Breast epithelium (tissue), 4 donors: ENCODE data around the gene PNPLA7. TPM values are rescaled to one million over a fixed set of nuclear protein-coding genes. Genes with fewer than 3 reads are reported as not detected.

Source experiments
- DNase-seq, 2 donors: peaks; one replicate each; pipeline ENCODE4 v3.0.0-alpha.2; 2019; ENCODE audit warnings: low spot score in 2 of 2
- H3K27ac ChIP-seq, 2 donors: fragments of 200-600 bp; sonication (generic) in 1 of 2; one replicate each; pipeline ENCODE4 v1.5.1; 2016 to 2019; ENCODE audit warnings: mild to moderate bottlenecking in 1 of 2
- H3K27me3 ChIP-seq, 2 donors: fragments of 200-600 bp; sonication (generic) in 1 of 2; one replicate each; pipeline versions ENCODE4 v1.5.1 to v1.6.0; 2017 to 2019; ENCODE audit warnings: control low read depth in 1 of 2, mild to moderate bottlenecking in 1 of 2
- H3K36me3 ChIP-seq: fragments of 200-600 bp; one replicate; pipeline ENCODE4 v1.5.1; 2019
- H3K4me1 ChIP-seq, 2 donors: fragments of 200-600 bp; sonication (generic); one replicate each; pipeline ENCODE4 v1.5.1; 2016 to 2019; ENCODE audit warnings: control low read depth in 1 of 2
- H3K4me3 ChIP-seq, 3 donors: fragments of 200-600 bp; sonication (generic); 1 replicate in 2 of 3; 2 replicates in 1 of 3; pipeline ENCODE4 v1.5.1; 2016 to 2019; ENCODE audit warnings: mild to moderate bottlenecking in 3 of 3, moderate library complexity in 2 of 3
- H3K9me3 ChIP-seq, 2 donors: fragments of 200-600 bp; sonication (generic) in 1 of 2; one replicate each; pipeline ENCODE4 v1.5.1; 2016 to 2019; ENCODE audit warnings: control low read depth in 1 of 2
- POLR2A ChIP-seq: fragments of 450-650 bp; IDR thresholded peaks from one replicate; pipeline ENCODE4 v1.6.1; 2016; ENCODE audit warnings: antibody characterized with exemption, mild to moderate bottlenecking, moderate library complexity
- POLR2AphosphoS5 ChIP-seq, 3 donors: sonication (generic); formaldehyde crosslinking; IDR thresholded peaks; one replicate each; pipeline ENCODE4 v1.6.1; 2017; ENCODE audit warnings: antibody characterized with exemption in 3 of 3
- intact Hi-C: fragments of 100-400 bp; cut with DNase I; formaldehyde crosslinking; loops from one replicate; pipeline ENCODE4 v1.15.1; 2023; ENCODE audit warnings: low total_unique reads
- total RNA-seq, 3 donors: library from RNA; depleted of rRNA; stranded (reverse); fragments of >200 nt; gene quantifications; one replicate each; pipeline ENCODE4 v1.1.0, GENCODE V29; 2016
- TF ChIP-seq, protein P1 (sequence below), 3 donors: fragments of 450-650 bp; IDR thresholded peaks; one replicate each; pipeline ENCODE4 v1.5.1; 2016 to 2017; ENCODE audit warnings: antibody characterized with exemption in 3 of 3, mild to moderate bottlenecking in 3 of 3, moderate library complexity in 3 of 3

The PNPLA7 gene
- total RNA-seq, 3 donors from 2014 or later, result 17.3 to 18.7 (median 17.7) TPM

DNA sequence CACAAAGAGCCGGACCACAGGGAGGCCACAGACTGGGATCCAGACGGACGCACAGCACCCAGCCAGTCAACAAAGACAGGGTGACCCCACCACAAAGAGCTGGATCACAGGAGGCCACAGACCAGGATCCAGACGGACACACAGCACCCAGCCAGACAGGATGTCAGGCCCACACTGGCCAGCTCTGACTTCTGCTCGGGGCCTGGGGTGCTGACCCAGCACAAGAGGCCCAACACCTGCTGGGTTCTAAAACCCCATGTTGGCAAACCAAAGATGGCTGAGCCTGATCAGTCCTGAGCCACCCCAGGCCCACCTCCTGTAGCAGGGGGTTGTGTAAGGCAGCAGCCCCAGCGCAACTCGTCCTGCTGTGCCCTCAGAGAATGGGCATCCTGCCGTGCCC is 33.8 kb upstream of the PNPLA7 start:
- Histone ChIP-seq H3K9me3 (no peaks in the 10 kb centered on the region), H3K27ac (no peak overlapping the region), H3K4me1 (peaks cover 1 to 3% of the 10 kb centered on the region in 2 donors), H3K36me3 (no peaks in the 10 kb centered on the region), H3K27me3 (no peaks in the 10 kb centered on the region), H3K4me3 (no peak overlapping the region)
- DNase-seq, result no peak
- intact Hi-C loops, result no loop called here
- TF ChIP-seq POLR2A, result no peak
- TF ChIP-seq POLR2AphosphoS5 (IDR thresholded peaks at IDR 0.05), result no peak
- TF ChIP-seq, protein P1, sequence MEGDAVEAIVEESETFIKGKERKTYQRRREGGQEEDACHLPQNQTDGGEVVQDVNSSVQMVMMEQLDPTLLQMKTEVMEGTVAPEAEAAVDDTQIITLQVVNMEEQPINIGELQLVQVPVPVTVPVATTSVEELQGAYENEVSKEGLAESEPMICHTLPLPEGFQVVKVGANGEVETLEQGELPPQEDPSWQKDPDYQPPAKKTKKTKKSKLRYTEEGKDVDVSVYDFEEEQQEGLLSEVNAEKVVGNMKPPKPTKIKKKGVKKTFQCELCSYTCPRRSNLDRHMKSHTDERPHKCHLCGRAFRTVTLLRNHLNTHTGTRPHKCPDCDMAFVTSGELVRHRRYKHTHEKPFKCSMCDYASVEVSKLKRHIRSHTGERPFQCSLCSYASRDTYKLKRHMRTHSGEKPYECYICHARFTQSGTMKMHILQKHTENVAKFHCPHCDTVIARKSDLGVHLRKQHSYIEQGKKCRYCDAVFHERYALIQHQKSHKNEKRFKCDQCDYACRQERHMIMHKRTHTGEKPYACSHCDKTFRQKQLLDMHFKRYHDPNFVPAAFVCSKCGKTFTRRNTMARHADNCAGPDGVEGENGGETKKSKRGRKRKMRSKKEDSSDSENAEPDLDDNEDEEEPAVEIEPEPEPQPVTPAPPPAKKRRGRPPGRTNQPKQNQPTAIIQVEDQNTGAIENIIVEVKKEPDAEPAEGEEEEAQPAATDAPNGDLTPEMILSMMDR (IDR thresholded peaks at IDR 0.05), result no peak

DNA sequence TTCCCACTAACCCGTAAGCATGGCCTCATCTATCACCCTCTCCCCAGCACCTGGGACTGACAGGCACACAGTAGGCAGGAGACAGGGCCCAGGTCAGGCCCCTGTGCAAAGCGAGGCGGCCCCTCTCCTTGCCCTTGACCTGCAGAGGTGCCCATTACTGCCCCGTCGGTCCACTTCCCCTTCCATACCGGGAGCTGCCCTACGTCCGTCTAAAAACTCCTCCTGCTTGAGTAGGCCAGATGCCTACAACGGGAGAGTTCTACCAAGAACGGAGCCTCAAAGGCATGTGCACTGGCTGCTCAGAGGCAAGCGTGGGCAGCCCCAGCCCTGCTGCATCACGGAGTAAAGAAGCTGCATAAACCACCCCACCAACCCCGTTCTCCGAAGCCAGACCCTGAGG is 33.1 kb upstream of the PNPLA7 start:
- H3K4me3 ChIP-seq, result no peak overlapping the region

DNA sequence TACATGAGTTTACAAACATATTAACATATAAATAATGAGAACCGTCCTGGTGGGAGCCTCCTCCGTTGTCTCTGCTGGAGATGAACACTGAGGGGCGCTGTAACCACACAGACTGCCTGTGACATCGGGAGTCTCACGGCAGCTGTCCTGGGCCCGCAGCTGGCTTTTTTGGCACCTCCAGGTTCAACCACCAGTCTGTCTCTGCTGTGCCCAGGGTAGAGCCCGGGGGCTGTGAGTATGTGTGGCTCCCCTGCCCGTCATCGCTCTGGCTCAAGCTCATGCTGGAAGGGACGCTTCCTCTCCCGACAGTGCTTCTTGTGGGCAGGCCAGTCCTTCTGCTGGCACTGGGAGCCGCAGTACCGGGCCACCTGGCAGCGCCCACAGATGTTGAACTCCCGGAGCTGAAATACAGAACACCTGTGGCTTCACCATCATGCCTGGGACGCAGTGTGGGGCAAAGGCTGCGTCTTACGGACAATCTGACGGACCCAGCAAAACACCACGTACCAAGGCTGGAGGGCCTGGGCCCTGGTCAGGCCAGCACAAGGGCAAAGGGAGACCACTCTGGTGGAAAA is 32.2 kb upstream of the PNPLA7 start:
- no peak for DNase-seq
- Histone ChIP-seq H3K9me3 (no peaks in the 10 kb centered on the region), H3K36me3 (no peaks in the 10 kb centered on the region), H3K4me1 (peaks cover 6 to 8% of the 10 kb centered on the region in 2 donors), H3K27ac (no peak overlapping the region), H3K27me3 (no peaks in the 10 kb centered on the region), H3K4me3 (no peak overlapping the region)
- TF ChIP-seq, protein P1 (IDR thresholded peaks at IDR 0.05), result no peak
- TF ChIP-seq POLR2A (no peak), POLR2AphosphoS5 (IDR thresholded peaks at IDR 0.05) (no peak)
- intact Hi-C loops, result no loop called here

More for the DNA sequence above, 33.1 kb upstream of the PNPLA7 start:
- intact Hi-C loops, result no loop called here
- no peaks in the 10 kb centered on the region for H3K36me3 ChIP-seq
- H3K27me3 ChIP-seq, result no peaks in the 10 kb centered on the region
- no peaks in the 10 kb centered on the region for H3K4me1 ChIP-seq
- H3K9me3 ChIP-seq, result no peaks in the 10 kb centered on the region
- H3K27ac ChIP-seq, result no peak overlapping the region
- TF ChIP-seq POLR2AphosphoS5 (IDR thresholded peaks at IDR 0.05) (no peak), POLR2A (no peak)
- TF ChIP-seq, protein P1 (IDR thresholded peaks at IDR 0.05), result no peak
- no peak for DNase-seq

DNA sequence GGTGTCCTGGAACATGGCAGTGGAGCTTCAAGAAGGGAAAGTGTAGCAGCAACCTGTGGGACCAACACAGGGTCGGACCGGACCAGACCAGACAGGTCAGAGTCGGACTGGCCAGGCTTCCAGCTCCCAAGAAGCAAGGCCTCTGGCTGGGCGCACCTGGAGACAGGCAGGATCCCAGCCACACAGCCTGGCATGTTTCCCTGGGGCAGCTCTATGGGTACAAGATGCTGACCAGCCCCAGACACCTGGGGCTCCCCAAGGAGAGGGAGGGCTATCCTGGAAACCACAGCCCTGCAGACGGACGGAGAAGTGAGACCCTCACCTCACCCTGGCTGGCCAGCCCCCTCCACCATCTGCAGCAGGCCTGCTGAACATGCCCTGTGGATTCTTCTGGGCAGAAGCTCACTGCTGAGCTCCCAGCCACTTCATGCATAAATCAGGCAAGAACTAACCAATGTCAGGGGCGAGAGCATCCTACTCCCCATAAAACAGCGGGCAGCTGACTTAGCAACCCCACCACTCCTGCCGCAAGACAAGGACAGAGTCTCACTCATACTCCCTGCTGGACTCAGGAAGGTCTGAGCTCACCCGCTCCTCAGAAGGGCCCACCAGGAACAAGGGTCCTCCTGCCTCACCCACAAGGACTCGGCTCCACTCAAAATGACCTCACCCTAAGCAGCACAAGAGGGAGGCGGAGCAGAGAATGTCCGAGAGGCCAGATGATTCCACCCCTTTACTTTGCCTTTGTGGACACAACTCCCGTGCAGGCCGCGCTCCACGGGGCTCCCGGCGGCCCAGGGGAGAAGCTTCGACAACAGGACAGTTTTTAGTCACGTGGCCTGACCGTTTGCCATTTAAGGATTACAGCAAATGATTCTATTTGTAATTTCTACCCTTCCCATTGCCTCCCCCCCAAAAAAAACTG is 31.4 kb upstream of the PNPLA7 start:
- Histone ChIP-seq H3K9me3 (no peaks in the 10 kb centered on the region), H3K36me3 (no peaks in the 10 kb centered on the region), H3K27ac (no peak overlapping the region), H3K4me1 (peaks cover 8% of the 10 kb centered on the region in 2 donors), H3K4me3 (no peak overlapping the region), H3K27me3 (no peaks in the 10 kb centered on the region)
- no peak for DNase-seq
- intact Hi-C loops, result no loop called here
- TF ChIP-seq POLR2AphosphoS5 (IDR thresholded peaks at IDR 0.05) (no peak), POLR2A (no peak)
- TF ChIP-seq, protein P1 (IDR thresholded peaks at IDR 0.05), result no peak

DNA sequence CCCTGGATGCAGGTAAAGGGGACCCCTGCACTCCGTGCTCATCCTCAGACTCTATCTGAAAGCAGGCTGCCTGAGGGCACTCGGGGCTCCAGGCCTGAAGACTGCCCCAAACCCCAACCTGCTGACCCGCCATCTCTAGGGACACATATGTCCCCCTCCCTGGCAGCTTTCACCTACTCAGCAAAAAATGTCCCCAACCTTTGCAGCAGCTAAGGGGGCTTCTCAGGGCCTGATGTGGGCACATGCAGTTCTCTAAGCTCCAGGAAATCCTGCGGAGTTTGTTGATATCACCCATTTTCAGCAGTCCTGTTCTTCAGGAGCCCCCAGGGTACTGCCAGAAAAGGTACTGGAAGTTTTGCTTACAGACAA is 30.7 kb upstream of the PNPLA7 start:
- peaks cover 8% of the 10 kb centered on the region in 2 donors for H3K4me1 ChIP-seq
- no peaks in the 10 kb centered on the region for H3K27me3 ChIP-seq
- no peak overlapping the region for H3K4me3 ChIP-seq
- intact Hi-C loops, result no loop called here
- TF ChIP-seq POLR2AphosphoS5 (IDR thresholded peaks at IDR 0.05) (no peak), POLR2A (no peak)
- TF ChIP-seq, protein P1 (IDR thresholded peaks at IDR 0.05), result no peak
- DNase-seq, result no peak
- no peaks in the 10 kb centered on the region for H3K36me3 ChIP-seq
- no peaks in the 10 kb centered on the region for H3K9me3 ChIP-seq
- no peak overlapping the region for H3K27ac ChIP-seq
